DMS 273 treated with DMSO at 0.1 percent for 48 hours (cell line): ENCODE results near the gene MT2A.
A peak's percentile ranks its signal among the peaks of the same experiment; 100 is the strongest.
"Not testable (repeated sequence)": the region's sequence is repeated elsewhere in the genome, so short reads cannot be mapped to it uniquely, and the experiment has no call there.

Experiments used
- DNase-seq: peaks from one replicate; lab custom pipeline; 2025; lab: John Stamatoyannopoulos, UW

MT2A gene

GRCh38 chr16:56608043-56608875, at the start of gene MT2A:
TSS of gene MT2A (plus strand) at chr16:56608584. CDS start at chr16:56608656, 72 bp downstream.
- peak; percentile 91 for DNase-seq

GRCh38 chr16:56559109-56559508, 49.3 kb upstream of the MT2A start:
- no peak for DNase-seq

GRCh38 chr16:56560447-56560846, 47.9 kb upstream of the MT2A start:
- no peak for DNase-seq

- no peak for DNase-seq
Observed at GRCh38 chr16:56561126-56561525, 47.3 kb upstream of the MT2A start.

GRCh38 chr16:56564793-56565477, 43.4 kb upstream of the MT2A start, which contains the start of gene MT4:
TSS of gene MT4 (plus strand) at chr16:56565073. CDS start at chr16:56565129, 56 bp downstream.
- no peak for DNase-seq

- DNase-seq, result no peak
Observed at GRCh38 chr16:56569971-56570370, 38.4 kb upstream of the MT2A start.

GRCh38 chr16:56571525-56571924, 36.9 kb upstream of the MT2A start:
- no peak for DNase-seq

- DNase-seq, result no peak
Observed at GRCh38 chr16:56574625-56575024, 33.8 kb upstream of the MT2A start.

GRCh38 chr16:56576585-56577299, 31.6 kb upstream of the MT2A start:
- DNase-seq, result no peak

- DNase-seq, result no peak
Observed at GRCh38 chr16:56577300-56577625, 31.1 kb upstream of the MT2A start.

- DNase-seq, result no peak
Observed at GRCh38 chr16:56580391-56581048, 27.9 kb upstream of the MT2A start.

- not testable (repeated sequence) for DNase-seq
Observed at GRCh38 chr16:56582911-56583310, 25.5 kb upstream of the MT2A start.

GRCh38 chr16:56583351-56584168, 24.8 kb upstream of the MT2A start:
- DNase-seq, result no peak

GRCh38 chr16:56584276-56584675, 24.1 kb upstream of the MT2A start:
- DNase-seq, result no peak

- DNase-seq, result no peak
Observed at GRCh38 chr16:56588781-56589140, 19.6 kb upstream of the MT2A start.

GRCh38 chr16:56589141-56590039, 19.0 kb upstream of the MT2A start, which contains the start of gene MT3:
TSS of gene MT3 (plus strand) at chr16:56589528. CDS start at chr16:56589591, 63 bp downstream.
- DNase-seq, result peak; percentile 41

- no peak for DNase-seq
Observed at GRCh38 chr16:56591377-56592060, 16.9 kb upstream of the MT2A start.

GRCh38 chr16:56593573-56594291, 14.7 kb upstream of the MT2A start:
- no peak for DNase-seq

GRCh38 chr16:56594292-56594619, 14.1 kb upstream of the MT2A start:
- no peak for DNase-seq
